ENCODE results near the gene PCDH9. TPM values are rescaled to one million over a fixed set of nuclear protein-coding genes. Genes with fewer than 3 reads are reported as not detected.

Gene PCDH9
- polyA plus RNA-seq, 3 donors: 0.03 TPM; not detected in 1

DNA sequence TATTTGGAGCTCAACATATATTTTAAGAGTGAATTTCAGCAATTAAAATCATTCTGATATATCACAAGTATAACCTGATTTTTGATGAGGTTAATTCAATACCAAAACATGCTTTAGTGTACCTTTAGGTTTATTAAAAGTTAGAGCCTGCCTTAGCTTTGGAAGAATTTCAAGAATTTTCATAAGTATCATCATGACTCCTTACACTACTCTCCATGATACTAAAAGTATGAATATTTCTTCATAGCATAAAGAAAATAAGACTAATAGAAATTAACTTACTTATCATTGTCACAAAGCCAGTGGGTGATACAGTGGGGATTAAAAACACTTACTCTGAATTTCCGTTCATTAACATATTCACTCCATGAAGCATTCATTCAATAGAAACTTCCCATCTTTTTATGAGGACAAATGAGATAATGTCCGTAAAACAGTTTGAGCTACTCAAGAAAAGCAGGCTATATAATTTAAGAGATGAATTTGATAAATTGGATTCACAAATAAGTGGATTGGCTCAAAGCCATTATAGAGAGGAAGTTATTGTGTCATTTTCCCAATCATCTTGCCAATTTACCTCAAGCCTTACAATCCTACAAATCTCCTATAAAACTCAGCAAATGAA, 214.0 kb downstream of the PCDH9 start:
- no peaks in the 10 kb centered on the region for H3K4me1 Mint-ChIP-seq
- H3K79me2 ChIP-seq (ENCODE audit: insufficient read depth, low read length): no peaks in the 10 kb centered on the region
- H3K27me3 ChIP-seq (ENCODE audit: control insufficient read depth in 2 of 2, insufficient read depth in 2 of 2, low read length in 2 of 2): no peaks in the 10 kb centered on the region
- DNase-seq: no peak
- WGBS (ENCODE audit: insufficient coverage): no CpG with 5 or more reads among the region's 2 CpGs
- no peaks in the 10 kb centered on the region for H3K36me3 ChIP-seq (replicated peaks in 1 of 2; ENCODE audit: control insufficient read depth in 1 of 2, insufficient read depth in 2 of 2, low read length in 2 of 2)
- peaks cover 0 to 2% (median 2%) of the 10 kb centered on the region in 3 donors for H3K27me3 Mint-ChIP-seq (ENCODE audit: low read depth in 3 of 3)
- H3K4me1 ChIP-seq (ENCODE audit: control insufficient read depth in 1 of 2, insufficient read depth in 2 of 2, low read length in 2 of 2): no peaks in the 10 kb centered on the region
- H3K27ac Mint-ChIP-seq: no peak overlapping the region
- H3K27ac ChIP-seq (ENCODE audit: low read depth in 1 of 2, low read length in 2 of 2): no peak overlapping the region
- no peak overlapping the region for H3K9ac ChIP-seq (ENCODE audit: insufficient read depth, low read length, poor library complexity, severe bottlenecking)
- H3K4me3 Mint-ChIP-seq: no peak overlapping the region
- H4K20me1 ChIP-seq (ENCODE audit: insufficient read depth, low read length): no peaks in the 10 kb centered on the region
- H3K4me2 ChIP-seq (replicated peaks; ENCODE audit: extremely low read depth, low read length, poor library complexity, severe bottlenecking): no peak overlapping the region
- intact Hi-C loops (cut with micrococcal nuclease): no loop called here
- no peaks in the 10 kb centered on the region for H3K9me3 ChIP-seq (replicated peaks in 1 of 2; ENCODE audit: control insufficient read depth in 1 of 2, insufficient read depth in 1 of 2, low read length in 2 of 2)
- no peak overlapping the region for H3K4me3 ChIP-seq (replicated peaks in 1 of 3; ENCODE audit: low read depth in 2 of 3, low read length in 3 of 3)
- peaks cover 0 to 3% (median 1%) of the 10 kb centered on the region in 7 donors for H3K9me3 Mint-ChIP-seq
- TF ChIP-seq, protein P1, sequence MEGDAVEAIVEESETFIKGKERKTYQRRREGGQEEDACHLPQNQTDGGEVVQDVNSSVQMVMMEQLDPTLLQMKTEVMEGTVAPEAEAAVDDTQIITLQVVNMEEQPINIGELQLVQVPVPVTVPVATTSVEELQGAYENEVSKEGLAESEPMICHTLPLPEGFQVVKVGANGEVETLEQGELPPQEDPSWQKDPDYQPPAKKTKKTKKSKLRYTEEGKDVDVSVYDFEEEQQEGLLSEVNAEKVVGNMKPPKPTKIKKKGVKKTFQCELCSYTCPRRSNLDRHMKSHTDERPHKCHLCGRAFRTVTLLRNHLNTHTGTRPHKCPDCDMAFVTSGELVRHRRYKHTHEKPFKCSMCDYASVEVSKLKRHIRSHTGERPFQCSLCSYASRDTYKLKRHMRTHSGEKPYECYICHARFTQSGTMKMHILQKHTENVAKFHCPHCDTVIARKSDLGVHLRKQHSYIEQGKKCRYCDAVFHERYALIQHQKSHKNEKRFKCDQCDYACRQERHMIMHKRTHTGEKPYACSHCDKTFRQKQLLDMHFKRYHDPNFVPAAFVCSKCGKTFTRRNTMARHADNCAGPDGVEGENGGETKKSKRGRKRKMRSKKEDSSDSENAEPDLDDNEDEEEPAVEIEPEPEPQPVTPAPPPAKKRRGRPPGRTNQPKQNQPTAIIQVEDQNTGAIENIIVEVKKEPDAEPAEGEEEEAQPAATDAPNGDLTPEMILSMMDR (IDR thresholded peaks at IDR 0.05): no peak
- H3K36me3 Mint-ChIP-seq: no peaks in the 10 kb centered on the region
- no peak overlapping the region for H2AFZ ChIP-seq (ENCODE audit: insufficient read depth, low read depth, low read length, poor library complexity, severe bottlenecking)

GRCh38 chr13:67014399-67014798, 215.7 kb downstream of the PCDH9 start:
- Histone ChIP-seq H3K79me2 (ENCODE audit: insufficient read depth, low read length) (no peaks in the 10 kb centered on the region), H2AFZ (ENCODE audit: insufficient read depth, low read depth, low read length, poor library complexity, severe bottlenecking) (no peak overlapping the region), H3K27ac (ENCODE audit: low read depth in 1 of 2, low read length in 2 of 2) (no peak overlapping the region), H3K9ac (ENCODE audit: insufficient read depth, low read length, poor library complexity, severe bottlenecking) (no peak overlapping the region), H3K36me3 (replicated peaks in 1 of 2; ENCODE audit: control insufficient read depth in 1 of 2, insufficient read depth in 2 of 2, low read length in 2 of 2) (no peaks in the 10 kb centered on the region), H3K9me3 (replicated peaks in 1 of 2; ENCODE audit: control insufficient read depth in 1 of 2, insufficient read depth in 1 of 2, low read length in 2 of 2) (no peaks in the 10 kb centered on the region), H3K4me1 (ENCODE audit: control insufficient read depth in 1 of 2, insufficient read depth in 2 of 2, low read length in 2 of 2) (no peaks in the 10 kb centered on the region), H3K4me3 (replicated peaks in 1 of 3; ENCODE audit: low read depth in 2 of 3, low read length in 3 of 3) (no peak overlapping the region), H3K4me2 (replicated peaks; ENCODE audit: extremely low read depth, low read length, poor library complexity, severe bottlenecking) (no peak overlapping the region), H4K20me1 (ENCODE audit: insufficient read depth, low read length) (no peaks in the 10 kb centered on the region), H3K27me3 (ENCODE audit: control insufficient read depth in 2 of 2, insufficient read depth in 2 of 2, low read length in 2 of 2) (no peaks in the 10 kb centered on the region)
- H3K27me3 Mint-ChIP-seq (ENCODE audit: low read depth in 3 of 3): peaks cover 0 to 2% (median 0%) of the 10 kb centered on the region in 3 donors
- no peak overlapping the region for H3K27ac Mint-ChIP-seq
- H3K9me3 Mint-ChIP-seq: peaks cover 0 to 3% (median 1%) of the 10 kb centered on the region in 7 donors
- intact Hi-C loops (cut with micrococcal nuclease): no loop called here
- no peak for DNase-seq
- H3K4me3 Mint-ChIP-seq: no peak overlapping the region
- H3K4me1 Mint-ChIP-seq: no peaks in the 10 kb centered on the region
- TF ChIP-seq, protein P1 (IDR thresholded peaks at IDR 0.05): no peak
- H3K36me3 Mint-ChIP-seq: no peaks in the 10 kb centered on the region
- 86% methylated on average over 1 of the region's 1 CpG for WGBS (ENCODE audit: insufficient coverage)
